HEK293T (cell line): ENCODE data around the gene TBC1D10A.

Source experiments
- CTCF ChIA-PET: fragments of 350-600 bp; formaldehyde crosslinking; extraction: SDS; loops from one replicate; lab custom pipeline; 2021; ENCODE audit warnings: antibody characterized with exemption, inconsistent platforms; lab: Yijun Ruan, JAX
- POLR2A ChIA-PET: fragments of 350-600 bp; formaldehyde crosslinking; extraction: SDS; loops from one replicate; lab custom pipeline; 2020; ENCODE audit warnings: antibody characterized with exemption, inconsistent platforms; lab: Yijun Ruan, JAX
- DNase-seq: peaks from one replicate; pipeline ENCODE4 v3.0.0; 2012; ENCODE audit warnings: mixed read lengths; ENCODE audit errors: extremely low spot score
- ARNT ChIP-seq: fragments of 450-650 bp; IDR thresholded peaks from 2 replicates; pipeline ENCODE4 v1.6.1; 2017; ENCODE audit warnings: mild to moderate bottlenecking
- BHLHE40 ChIP-seq: fragments of 450-650 bp; IDR thresholded peaks from 2 replicates; pipeline ENCODE4 v1.6.1; 2016; ENCODE audit warnings: mild to moderate bottlenecking, moderate library complexity, borderline replicate concordance
- CTBP1 ChIP-seq: fragments of 450-650 bp; IDR thresholded peaks from 2 replicates; pipeline ENCODE4 v1.6.1; 2016; ENCODE audit warnings: borderline replicate concordance
- ELF4 ChIP-seq: fragments of 450-650 bp; IDR thresholded peaks from 2 replicates; pipeline ENCODE4 v1.6.1; 2017; ENCODE audit warnings: antibody characterized with exemption
- FOXA1 ChIP-seq: fragments of 450-650 bp; IDR thresholded peaks from 2 replicates; pipeline ENCODE4 v1.6.1; 2016; ENCODE audit warnings: mild to moderate bottlenecking
- FOXK2 ChIP-seq: fragments of 450-650 bp; IDR thresholded peaks from 2 replicates; pipeline ENCODE4 v1.6.1; 2016; ENCODE audit warnings: mild to moderate bottlenecking
- FOXM1 ChIP-seq: fragments of 450-650 bp; IDR thresholded peaks from 2 replicates; pipeline ENCODE4 v1.6.1; 2017; ENCODE audit warnings: mild to moderate bottlenecking, borderline replicate concordance
- HDGF ChIP-seq: fragments of 450-650 bp; IDR thresholded peaks from 2 replicates; pipeline ENCODE4 v1.6.1; 2017; ENCODE audit warnings: antibody characterized with exemption, borderline replicate concordance
- L3MBTL2 ChIP-seq: fragments of 450-650 bp; conservative IDR thresholded peaks from 2 replicates; pipeline ENCODE4 v1.6.1; 2016; ENCODE audit warnings: mild to moderate bottlenecking
- LEF1 ChIP-seq: fragments of 450-650 bp; IDR thresholded peaks from 2 replicates; pipeline ENCODE4 v1.6.1; 2017; ENCODE audit warnings: mild to moderate bottlenecking, borderline replicate concordance
- NFRKB ChIP-seq: fragments of 450-650 bp; IDR thresholded peaks from 2 replicates; pipeline ENCODE4 v1.6.1; 2016; ENCODE audit warnings: mild to moderate bottlenecking, moderate library complexity
- SP1 ChIP-seq: fragments of 450-650 bp; IDR thresholded peaks from 2 replicates; pipeline ENCODE4 v1.6.1; 2017
- SUZ12 ChIP-seq: fragments of 450-650 bp; IDR thresholded peaks from 2 replicates; pipeline ENCODE4 v1.6.1; 2016; ENCODE audit warnings: mild to moderate bottlenecking
- TARDBP ChIP-seq: fragments of 450-650 bp; IDR thresholded peaks from 2 replicates; pipeline ENCODE4 v1.6.1; 2016
- ZNF384 ChIP-seq: fragments of 450-650 bp; IDR thresholded peaks from 2 replicates; pipeline ENCODE4 v1.6.1; 2016
- TF ChIP-seq, protein P1 (sequence below): fragments of 450-650 bp; IDR thresholded peaks from 2 replicates; pipeline ENCODE4 v1.6.1; 2016

TBC1D10A gene

GRCh38 chr22:30357650-30358215 is 31.0 kb upstream of the TBC1D10A start:
- POLR2A ChIA-PET = interaction anchor here (1.0 to 2.1 kb wide), 7 partner anchors 11 to 39 kb away, joined by 5 to 31 read pairs (median 11); partner anchors contain the start of genes SEC14L2 and TBC1D10A
- no peak for TF ChIP-seq CTBP1
- no peak for TF ChIP-seq NFRKB
- TF ChIP-seq ELF4 = no peak
- TF ChIP-seq SP1 = no peak
- no peak for TF ChIP-seq SUZ12
- TF ChIP-seq, protein P1, sequence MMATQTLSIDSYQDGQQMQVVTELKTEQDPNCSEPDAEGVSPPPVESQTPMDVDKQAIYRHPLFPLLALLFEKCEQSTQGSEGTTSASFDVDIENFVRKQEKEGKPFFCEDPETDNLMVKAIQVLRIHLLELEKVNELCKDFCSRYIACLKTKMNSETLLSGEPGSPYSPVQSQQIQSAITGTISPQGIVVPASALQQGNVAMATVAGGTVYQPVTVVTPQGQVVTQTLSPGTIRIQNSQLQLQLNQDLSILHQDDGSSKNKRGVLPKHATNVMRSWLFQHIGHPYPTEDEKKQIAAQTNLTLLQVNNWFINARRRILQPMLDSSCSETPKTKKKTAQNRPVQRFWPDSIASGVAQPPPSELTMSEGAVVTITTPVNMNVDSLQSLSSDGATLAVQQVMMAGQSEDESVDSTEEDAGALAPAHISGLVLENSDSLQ = no peak
- TF ChIP-seq LEF1 = no peak
- no peak for TF ChIP-seq ARNT
- TF ChIP-seq FOXA1 = no peak
- TF ChIP-seq TARDBP = no peak
- TF ChIP-seq HDGF = no peak
- no peak for TF ChIP-seq FOXM1
- TF ChIP-seq FOXK2 = no peak
- no peak for TF ChIP-seq L3MBTL2
- TF ChIP-seq ZNF384 = no peak
- no peak for TF ChIP-seq BHLHE40
- CTCF ChIA-PET = interaction anchor here (1.5 kb wide), 1 partner anchor 66 kb away, joined by 3 read pairs; no protein-coding TSS in a partner anchor
- no peak for DNase-seq

DNA sequence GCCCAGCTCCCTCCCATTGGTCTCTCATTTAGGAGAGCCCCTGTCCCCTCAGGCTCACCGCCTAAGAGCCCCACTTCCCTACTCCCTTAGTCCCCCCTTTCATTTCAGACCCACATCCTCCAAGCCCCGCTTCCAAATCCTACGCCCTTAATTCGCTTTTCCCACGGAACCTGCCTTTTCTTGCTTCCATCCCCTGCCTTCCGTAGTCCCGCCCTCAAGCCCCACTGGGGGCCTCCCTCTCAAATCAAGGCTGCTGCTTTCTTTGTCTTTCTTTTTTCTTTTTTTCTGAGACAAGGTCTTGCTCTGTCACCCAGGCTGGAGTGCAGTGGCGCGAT is 30.5 kb upstream of the TBC1D10A start:
- ChIA-PET POLR2A (interaction anchor here (0.6 to 2.1 kb wide), 27 partner anchors 8 to 753 kb away, joined by 3 to 31 read pairs (median 6); partner anchors contain the start of genes CASTOR1, RNF215, SEC14L2 and TBC1D10A), CTCF (interaction anchor here (0.7 to 1.5 kb wide), 3 partner anchors 30 to 70 kb away, joined by 3 to 7 read pairs (median 4); partner anchors contain the start of gene RNF215)
- no peak for DNase-seq
- TF ChIP-seq ZNF384 = no peak
- TF ChIP-seq, protein P1 = no peak
- TF ChIP-seq FOXM1 = no peak
- TF ChIP-seq HDGF = no peak
- TF ChIP-seq FOXA1 = no peak
- no peak for TF ChIP-seq NFRKB
- no peak for TF ChIP-seq TARDBP

GRCh38 chr22:30356449-30357235 is 29.9 kb upstream of the TBC1D10A start, which contains the start of the genes CCDC157 and SF3A1:
CCDC157 (plus strand) TSS chr22:30357007; CDS start chr22:30366001, 8,994 bp downstream.
SF3A1 (minus strand) TSS chr22:30356894; CDS start chr22:30356792, 102 bp downstream.
- ChIA-PET POLR2A (interaction anchor here (0.6 to 2.1 kb wide), 30 partner anchors 8 to 803 kb away, joined by 3 to 31 read pairs (median 4); partner anchors contain the start of genes CASTOR1, RNF215, SEC14L2 and TBC1D10A), CTCF (interaction anchor here (0.7 to 1.5 kb wide), 3 partner anchors 31 to 69 kb away, joined by 3 to 7 read pairs (median 4); partner anchors contain the start of gene RNF215)
- DNase-seq = peak; percentile 97
- TF ChIP-seq L3MBTL2 (peak; percentile 59), ELF4 (peak; percentile 85), HDGF (peak; percentile 71; the same call in 1 of the 2 replicates), CTBP1 (no peak), NFRKB (peak; percentile 47; the same call in 1 of the 2 replicates)

- ChIA-PET POLR2A (no interaction called here), CTCF (interaction anchor here (0.7 kb wide), 1 partner anchor 98 kb away, joined by 6 read pairs; no protein-coding TSS in a partner anchor)
- no peak for DNase-seq
- TF ChIP-seq NFRKB (no peak), BHLHE40 (no peak)
Measured at GRCh38 chr22:30354644-30355043, 27.9 kb upstream of the TBC1D10A start.

- CTCF ChIA-PET = no interaction called here
- no peak for TF ChIP-seq SUZ12
- no peak for TF ChIP-seq ELF4
- TF ChIP-seq CTBP1 = no peak
- TF ChIP-seq, protein P1 = no peak
- TF ChIP-seq HDGF = no peak
- no peak for TF ChIP-seq TARDBP
- TF ChIP-seq BHLHE40 = no peak
- TF ChIP-seq ARNT = no peak
- TF ChIP-seq SP1 = no peak
- no peak for TF ChIP-seq FOXA1
- no peak for TF ChIP-seq ZNF384
- no peak for TF ChIP-seq NFRKB
- no peak for TF ChIP-seq L3MBTL2
- TF ChIP-seq FOXK2 = no peak
- TF ChIP-seq LEF1 = no peak
- POLR2A ChIA-PET = no interaction called here
- DNase-seq = no peak
Measured at GRCh38 chr22:30351226-30351625, 24.5 kb upstream of the TBC1D10A start.

- ChIA-PET CTCF (no interaction called here), POLR2A (interaction anchor here (1.7 to 2.0 kb wide), 2 partner anchors 8 to 61 kb away, joined by 4 to 6 read pairs; partner anchors contain the start of genes CCDC157 and SF3A1)
- DNase-seq = no peak
- TF ChIP-seq CTBP1 (no peak), HDGF (no peak), SUZ12 (no peak)
Measured at GRCh38 chr22:30348809-30349208, 22.1 kb upstream of the TBC1D10A start.
